OCI-LY3 (cell line): ENCODE results near the gene JARID2.

Experiments used
- H2AFZ ChIP-seq: fragments of 200-600, 300-600 bp; shearing (Covaris generic); 2 replicates; pipeline ENCODE4 v1.6.0; 2014; ENCODE audit warnings: antibody characterized with exemption, low read depth, low read length
- H3K27ac ChIP-seq: fragments of 200-600, 300-600 bp; sonication (generic); 2 replicates; pipeline ENCODE4 v1.5.1; 2014; ENCODE audit warnings: mild to moderate bottlenecking, low read length, moderate library complexity, mixed read lengths
- H3K27me3 ChIP-seq: fragments of 200-600, 300-600 bp; sonication (generic); 2 replicates; pipeline ENCODE4 v1.6.1; 2014; ENCODE audit warnings: low read depth, low read length, mixed read lengths
- H3K36me3 ChIP-seq: fragments of 200-600, 300-600 bp; sonication (generic); replicated peaks from 2 replicates; pipeline ENCODE3; 2014; ENCODE audit warnings: low read depth, low read length, mixed read lengths
- H3K4me1 ChIP-seq: fragments of 300-600, 200-600 bp; sonication (generic); 2 replicates; pipeline ENCODE4 v1.6.1; 2014; ENCODE audit warnings: low read length, mixed read lengths
- H3K4me2 ChIP-seq: fragments of 200-600, 300-600 bp; sonication (generic); 2 replicates; pipeline ENCODE4 v1.6.1; 2014; ENCODE audit warnings: low read length, mixed read lengths
- H3K4me3 ChIP-seq: fragments of 300-600, 200-600 bp; sonication (generic); 2 replicates; pipeline ENCODE4 v1.5.1; 2014; ENCODE audit warnings: antibody characterized with exemption, mild to moderate bottlenecking, low read length, moderate library complexity
- H3K79me2 ChIP-seq: fragments of 300-600, 200-600 bp; shearing (Covaris generic); 2 replicates; pipeline ENCODE4 v1.6.1; 2014; ENCODE audit warnings: mild to moderate bottlenecking, low read length, mixed read lengths
- H3K9ac ChIP-seq: fragments of 300-600, 200-600 bp; shearing (Covaris generic); 2 replicates; pipeline ENCODE4 v1.6.0; 2014; ENCODE audit warnings: mild to moderate bottlenecking, low read length, moderate library complexity
- H3K9me3 ChIP-seq: fragments of 200-600, 300-600 bp; shearing (Covaris generic); 2 replicates; pipeline ENCODE4 v1.6.1; 2014; ENCODE audit warnings: low read length, mixed read lengths; ENCODE audit not compliant: insufficient read depth
- H4K20me1 ChIP-seq: fragments of 200-600, 300-600 bp; sonication (generic); 2 replicates; pipeline ENCODE4 v1.6.1; 2016; ENCODE audit warnings: low read length, mixed read lengths; ENCODE audit not compliant: insufficient read depth
- CTCF ChIP-seq: fragments of 200-600, 300-600 bp; sonication (generic); IDR thresholded peaks from 2 replicates; pipeline ENCODE4 v1.5.1; 2014; ENCODE audit warnings: antibody characterized with exemption, low read length, low read depth
- EZH2phosphoT487 ChIP-seq: fragments of 200-600 bp; shearing (Covaris generic); IDR thresholded peaks from 2 replicates; pipeline ENCODE4 v1.6.1; 2018; ENCODE audit warnings: antibody characterized with exemption, mixed run types, low read depth

The JARID2 gene

GRCh38 chr6:15502446-15503345 is 256.8 kb downstream of the JARID2 start:
- Histone ChIP-seq H3K4me2 (no peak overlapping the region), H3K4me3 (no peak overlapping the region), H3K79me2 (no peaks in the 10 kb centered on the region), H3K9ac (no peak overlapping the region), H3K36me3 (no peaks in the 10 kb centered on the region), H3K9me3 (no peaks in the 10 kb centered on the region), H3K27me3 (no peaks in the 10 kb centered on the region), H2AFZ (no peak overlapping the region), H4K20me1 (0 out of 2 replicates have a peak, but pooled peaks cover 2% of the 10 kb centered on the region), H3K27ac (no peak overlapping the region), H3K4me1 (no peaks in the 10 kb centered on the region)
- TF ChIP-seq CTCF (no peak), EZH2phosphoT487 (no peak)

- Histone ChIP-seq H3K9ac (no peak overlapping the region), H3K27ac (no peak overlapping the region), H3K79me2 (no peaks in the 10 kb centered on the region), H2AFZ (no peak overlapping the region), H3K4me2 (no peak overlapping the region), H3K27me3 (no peaks in the 10 kb centered on the region), H3K4me1 (no peaks in the 10 kb centered on the region), H3K9me3 (no peaks in the 10 kb centered on the region), H3K36me3 (no peaks in the 10 kb centered on the region), H3K4me3 (no peak overlapping the region), H4K20me1 (no peaks in the 10 kb centered on the region)
- TF ChIP-seq EZH2phosphoT487 (no peak), CTCF (no peak)
Measured at GRCh38 chr6:15503346-15503680, 257.4 kb downstream of the JARID2 start.

GRCh38 chr6:15504040-15504495 is 258.2 kb downstream of the JARID2 start:
- no peaks in the 10 kb centered on the region for H4K20me1 ChIP-seq
- no peak overlapping the region for H3K9ac ChIP-seq
- no peaks in the 10 kb centered on the region for H3K9me3 ChIP-seq

More at GRCh38 chr6:15504040-15504495, 258.2 kb downstream of the JARID2 start:
- no peaks in the 10 kb centered on the region for H3K36me3 ChIP-seq
- H3K79me2 ChIP-seq: no peaks in the 10 kb centered on the region
- no peak overlapping the region for H3K4me2 ChIP-seq
- no peak overlapping the region for H2AFZ ChIP-seq
- H3K4me1 ChIP-seq: no peaks in the 10 kb centered on the region
- no peak overlapping the region for H3K27ac ChIP-seq
- TF ChIP-seq CTCF (no peak), EZH2phosphoT487 (no peak)
- no peaks in the 10 kb centered on the region for H3K27me3 ChIP-seq
- H3K4me3 ChIP-seq: no peak overlapping the region
